IMR-90 (cell line): ENCODE measurements around the gene C1QTNF8. TPM values are rescaled to one million over a fixed set of nuclear protein-coding genes. Genes with fewer than 3 reads are reported as not detected.

ENCODE experiments used
- ATAC-seq: fragments of 200-7000 bp; cut with Tn5 transposase; 2 replicates; pipeline ENCODE4 v1.9.1; 2020; ENCODE audit warnings: low read depth, mild to moderate bottlenecking, moderate library complexity
- BruUV-seq: library from RNA; stranded (reverse); fragments of 400-500 nt; replicated peaks from 2 replicates; lab custom pipeline; 2021; lab: Mats Ljungman, UMichigan
- CTCF ChIA-PET: fragments of 300-600 bp; formaldehyde crosslinking; extraction: SDS; loops from one replicate; lab custom pipeline; 2021; ENCODE audit warnings: antibody characterized with exemption; lab: Yijun Ruan, JAX
- POLR2A ChIA-PET: fragments of 300-600 bp; sonication (Branson Sonifier 250); formaldehyde crosslinking; loops from one replicate; lab custom pipeline; 2022; ENCODE audit warnings: antibody characterized with exemption; ENCODE audit not compliant: unreplicated experiment; lab: Charles Lee
- DNase-seq: peaks from one replicate; pipeline ENCODE4 v3.0.0; 2013
- H2AFZ ChIP-seq: replicated peaks from 2 replicates; pipeline ENCODE3; 2013; ENCODE audit warnings: low read length, mild to moderate bottlenecking; ENCODE audit not compliant: poor library complexity
- H2AK5ac ChIP-seq: 2 replicates; pipeline ENCODE4 v1.6.1; 2013; ENCODE audit warnings: low read depth, low read length, inconsistent platforms
- H2AK9ac ChIP-seq: replicated peaks from 2 replicates; pipeline ENCODE3; 2013; ENCODE audit warnings: mild to moderate bottlenecking, low read depth, low read length, moderate library complexity; ENCODE audit not compliant: poor library complexity
- H2BK120ac ChIP-seq: 2 replicates; pipeline ENCODE4 v1.6.1; 2013; ENCODE audit warnings: low read depth, low read length, inconsistent platforms
- H2BK15ac ChIP-seq: 3 replicates; pipeline ENCODE4 v1.6.1; 2013; ENCODE audit warnings: low read depth, low read length, inconsistent platforms
- H2BK20ac ChIP-seq: 2 replicates; pipeline ENCODE4 v1.6.1; 2013; ENCODE audit warnings: low read depth, mild to moderate bottlenecking, inconsistent platforms, low read length, moderate library complexity
- H2BK5ac ChIP-seq: 2 replicates; pipeline ENCODE4 v1.6.1; 2013; ENCODE audit warnings: mild to moderate bottlenecking, low read depth, low read length, inconsistent platforms; ENCODE audit not compliant: poor library complexity, severe bottlenecking
- H3K14ac ChIP-seq: replicated peaks from 2 replicates; pipeline ENCODE4 v1.6.1; 2013; ENCODE audit warnings: low read depth, low read length, inconsistent platforms
- H3K18ac ChIP-seq: 2 replicates; pipeline ENCODE4 v1.6.1; 2013; ENCODE audit warnings: low read depth, low read length, control low read depth
- H3K23ac ChIP-seq: 2 replicates; pipeline ENCODE4 v1.6.1; 2013; ENCODE audit warnings: low read depth, low read length, inconsistent platforms
- H3K27ac ChIP-seq: 2 replicates; pipeline ENCODE4 v1.5.1; 2013; ENCODE audit warnings: mild to moderate bottlenecking, control low read depth, low read length; ENCODE audit not compliant: insufficient read depth
- H3K27me3 ChIP-seq: 2 replicates; pipeline ENCODE4 v1.6.1; 2013; ENCODE audit warnings: low read length; ENCODE audit not compliant: control insufficient read depth, insufficient read depth
- H3K36me3 ChIP-seq: 2 replicates; pipeline ENCODE4 v1.6.1; 2013; ENCODE audit warnings: low read length, mixed read lengths; ENCODE audit not compliant: control insufficient read depth, insufficient read depth
- H3K4ac ChIP-seq: 2 replicates; pipeline ENCODE4 v1.6.1; 2013; ENCODE audit warnings: low read depth, low read length, inconsistent platforms
- H3K4me1 ChIP-seq: 2 replicates; pipeline ENCODE4 v1.6.1; 2013; ENCODE audit warnings: low read length, mixed read lengths; ENCODE audit not compliant: control insufficient read depth, insufficient read depth
- H3K4me2 ChIP-seq: 2 replicates; pipeline ENCODE4 v1.6.1; 2013; ENCODE audit warnings: low read depth, mild to moderate bottlenecking, control low read depth, low read length, moderate library complexity
- H3K4me3 ChIP-seq: 2 replicates; pipeline ENCODE4 v1.5.1; 2013; ENCODE audit warnings: low read depth, mild to moderate bottlenecking, control low read depth, low read length, moderate library complexity; ENCODE audit not compliant: insufficient read depth
- H3K56ac ChIP-seq: 2 replicates; pipeline ENCODE4 v1.6.1; 2013; ENCODE audit warnings: low read length, inconsistent platforms; ENCODE audit not compliant: insufficient read depth; ENCODE audit errors: extremely low read depth
- H3K79me1 ChIP-seq, 2 experiments: 2 replicates each; pipeline ENCODE4 v1.6.1; 2013; ENCODE audit warnings: low read length in 2 of 2, inconsistent platforms in 1 of 2, low read depth in 1 of 2
- H3K9ac ChIP-seq: 2 replicates; pipeline ENCODE4 v1.6.1; 2013; ENCODE audit warnings: low read depth, low read length, control low read depth
- H3K9me1 ChIP-seq: 2 replicates; pipeline ENCODE4 v1.6.1; 2013; ENCODE audit warnings: low read length, inconsistent platforms; ENCODE audit not compliant: insufficient read depth
- H3K9me3 ChIP-seq: 2 replicates; pipeline ENCODE4 v1.6.1; 2013; ENCODE audit warnings: low read length; ENCODE audit not compliant: control insufficient read depth, insufficient read depth
- H4K20me1 ChIP-seq: 2 replicates; pipeline ENCODE4 v1.6.1; 2013; ENCODE audit warnings: low read length, inconsistent platforms; ENCODE audit not compliant: insufficient read depth
- H4K5ac ChIP-seq: 2 replicates; pipeline ENCODE4 v1.6.1; 2013; ENCODE audit warnings: mild to moderate bottlenecking, low read depth, low read length, control low read depth
- H4K8ac ChIP-seq, 2 experiments: 2 replicates each; pipeline ENCODE4 v1.6.1; 2013; ENCODE audit warnings: low read depth in 2 of 2, low read length in 2 of 2, control low read depth in 1 of 2, inconsistent platforms in 1 of 2
- H4K91ac ChIP-seq: 2 replicates; pipeline ENCODE4 v1.6.1; 2013; ENCODE audit warnings: low read depth, low read length, inconsistent platforms; ENCODE audit not compliant: insufficient read depth
- BHLHE40 ChIP-seq: fragments of 150-350 bp; IDR thresholded peaks from 2 replicates; pipeline ENCODE4 v1.6.1; 2016; ENCODE audit warnings: mild to moderate bottlenecking, low read depth, low read length
- CEBPB ChIP-seq: IDR thresholded peaks from 2 replicates; pipeline ENCODE4 v1.6.1; 2012; ENCODE audit warnings: low read depth, low read length, improper control_type of control experiment
- CHD1 ChIP-seq: IDR thresholded peaks from 2 replicates; pipeline ENCODE4 v1.6.1; 2012; ENCODE audit warnings: low read depth, low read length, improper control_type of control experiment
- CTCF ChIP-seq: conservative IDR thresholded peaks from 2 replicates; pipeline ENCODE4 v1.5.1; 2012; ENCODE audit warnings: mild to moderate bottlenecking, low read depth, low read length, improper control_type of control experiment
- MAFK ChIP-seq: IDR thresholded peaks from 2 replicates; pipeline ENCODE4 v1.6.1; 2012; ENCODE audit warnings: low read depth, low read length, improper control_type of control experiment
- MXI1 ChIP-seq: IDR thresholded peaks from 2 replicates; pipeline ENCODE4 v1.6.1; 2012; ENCODE audit warnings: low read depth, mild to moderate bottlenecking, low read length, moderate library complexity, borderline replicate concordance
- NFE2L2 ChIP-seq: fragments of 150-350 bp; IDR thresholded peaks from 2 replicates; pipeline ENCODE4 v1.6.1; 2016; ENCODE audit warnings: low read depth, mild to moderate bottlenecking, low read length
- POLR2A ChIP-seq: IDR thresholded peaks from 2 replicates; pipeline ENCODE4 v1.6.1; 2012; ENCODE audit warnings: mild to moderate bottlenecking, low read depth, low read length
- RAD21 ChIP-seq: IDR thresholded peaks from 2 replicates; pipeline ENCODE4 v1.6.1; 2012; ENCODE audit warnings: low read length, improper control_type of control experiment
- RCOR1 ChIP-seq: IDR thresholded peaks from 2 replicates; pipeline ENCODE4 v1.6.1; 2012; ENCODE audit warnings: mild to moderate bottlenecking, low read length, improper control_type of control experiment; ENCODE audit not compliant: insufficient replicate concordance
- RFX5 ChIP-seq: IDR thresholded peaks from 2 replicates; pipeline ENCODE4 v1.8.0; 2012; ENCODE audit warnings: low read depth, mild to moderate bottlenecking, low read length, moderate library complexity
- SMC3 ChIP-seq: fragments of 150-350 bp; IDR thresholded peaks from 2 replicates; pipeline ENCODE4 v1.6.1; 2016; ENCODE audit warnings: low read depth, mild to moderate bottlenecking, antibody characterized with exemption, low read length, moderate library complexity
- USF2 ChIP-seq: fragments of 150-350 bp; IDR thresholded peaks from 2 replicates; pipeline ENCODE4 v1.6.1; 2017; ENCODE audit warnings: mild to moderate bottlenecking, antibody characterized with exemption, low read length, low read depth
- WGBS, 2 experiments: methylation state at CpG; one replicate each; pipeline versions ENCODE4 v1.1.5 to v1.1.7; 2013; ENCODE audit warnings: missing lambda C conversion rate in 2 of 2; ENCODE audit not compliant: insufficient read length in 1 of 2; ENCODE audit errors: extremely low coverage in 2 of 2; 5-methylcytosine and 5-hydroxymethylcytosine counted together
- dilution Hi-C: fragments of 300-500 bp; cut with HindIII; formaldehyde crosslinking; loops from one replicate; pipeline ENCODE4 v1.14.3; 2018; ENCODE audit warnings: low sequenced_read_pairs; ENCODE audit not compliant: unreplicated experiment
- in situ Hi-C: fragments of 300-500 bp; cut with MboI; formaldehyde crosslinking; loops from 3 replicates; pipeline ENCODE4 v1.14.3; 2019; ENCODE audit warnings: low sequenced_read_pairs, inconsistent platforms, mixed read lengths
- intact Hi-C: fragments of 100-400 bp; cut with micrococcal nuclease; formaldehyde crosslinking; loops from 2 replicates; pipeline ENCODE4 v1.10.0; 2022
- polyA plus RNA-seq, 3 experiments: library from polyadenylated mRNA; depleted of rRNA; stranded (reverse); fragments of >200 nt; gene quantifications; 2 replicates each; pipeline ENCODE4 v1.2.3, GENCODE V29; 2012; ENCODE audit warnings: low replicate concordance in 1 of 3
- total RNA-seq: library from RNA; depleted of rRNA; stranded (reverse); fragments of >200 nt; gene quantifications from 2 replicates; pipeline ENCODE4 v1.2.3, GENCODE V29; 2012
- TF ChIP-seq, protein P1 (sequence below): fragments of 150-350 bp; IDR thresholded peaks from 2 replicates; pipeline ENCODE4 v1.6.1; 2016; ENCODE audit warnings: low read depth, mild to moderate bottlenecking, low read length, moderate library complexity, borderline replicate concordance

The C1QTNF8 gene
- total and polyA plus RNA-seq, 2 of the 4 experiments (the other 2 are of a cell fraction), result not detected

DNA sequence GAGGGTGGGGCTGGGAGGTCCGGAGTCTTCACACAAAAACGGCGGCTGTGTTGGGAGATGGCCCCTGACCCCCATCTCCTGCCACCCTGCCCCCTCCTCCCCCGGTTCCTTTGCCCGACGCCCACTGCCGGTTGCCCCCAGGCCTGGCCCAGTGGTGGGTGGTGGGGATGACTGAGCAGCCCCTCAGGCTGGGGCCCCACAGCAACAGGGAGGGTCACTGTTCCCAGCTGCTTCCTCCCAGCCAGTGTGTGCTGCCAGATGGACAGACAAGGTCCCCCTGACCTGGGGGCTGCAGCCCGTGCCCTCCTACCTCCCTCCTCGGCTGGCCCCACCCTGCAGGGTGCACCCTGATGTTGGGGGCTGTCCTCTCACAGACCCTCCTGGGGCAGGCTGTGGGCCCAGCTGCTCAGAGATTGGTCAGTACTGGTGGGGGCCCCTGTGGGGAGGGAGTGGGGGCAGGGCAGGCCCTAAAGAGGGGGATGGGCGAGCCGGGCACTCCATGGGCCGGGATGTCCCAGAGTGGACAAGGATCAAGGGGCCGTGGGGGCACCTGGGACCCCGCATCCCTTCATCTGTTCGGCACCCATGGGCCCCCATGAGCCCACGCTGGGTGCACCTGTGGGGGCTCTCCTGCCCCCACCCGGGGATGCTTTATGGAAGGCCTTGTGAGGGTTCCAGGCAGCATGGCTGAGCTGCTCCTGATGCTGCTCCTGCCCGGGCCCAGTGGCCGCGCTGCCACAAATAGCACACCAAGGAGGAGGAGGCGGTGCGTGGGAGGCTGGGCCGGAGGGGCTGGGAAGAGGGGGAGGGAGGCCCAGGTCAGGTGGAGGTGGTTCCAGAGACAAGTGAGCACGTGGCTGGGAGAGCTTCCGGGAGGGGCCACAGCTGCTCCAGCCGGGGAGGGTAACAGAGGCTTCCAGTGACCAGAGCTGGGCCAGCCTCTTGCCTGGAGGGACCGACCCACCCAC, 5.1 kb downstream of the C1QTNF8 start:
- Histone ChIP-seq H4K91ac (no peak overlapping the region), H3K9ac (no peak overlapping the region), H2BK120ac (no peak overlapping the region), H3K4me2 (no peak overlapping the region), H4K20me1 (no peaks in the 10 kb centered on the region), H2AFZ (no peak overlapping the region), H2BK20ac (no peak overlapping the region), H3K14ac (no peak overlapping the region), H2BK15ac (no peak overlapping the region), H3K9me1 (no peaks in the 10 kb centered on the region), H2AK5ac (no peak overlapping the region), H3K9me3 (peaks cover under 1% of the 10 kb centered on the region), H3K56ac (no peak overlapping the region), H3K79me1 (no peaks in the 10 kb centered on the region), H3K4ac (no peak overlapping the region), H3K4me3 (no peak overlapping the region), H4K5ac (no peak overlapping the region), H3K18ac (no peak overlapping the region), H2BK5ac (no peak overlapping the region), H3K23ac (no peak overlapping the region), H3K27me3 (peaks cover 23% of the 10 kb centered on the region), H3K27ac (no peak overlapping the region), H3K4me1 (no peaks in the 10 kb centered on the region), H2AK9ac (no peak overlapping the region), H3K36me3 (no peaks in the 10 kb centered on the region), H4K8ac (no peak overlapping the region)
- 35% methylated on average over 4 of the region's 27 CpGs; no CpG with 5 or more reads in 1 of the 2 experiments for WGBS, 2 experiments
- ChIA-PET CTCF (no interaction called here), POLR2A (no interaction called here)
- intact Hi-C loops, result no loop called here
- ATAC-seq, result no peak
- no peak for DNase-seq
- BruUV-seq, result no TSS peak
- in situ Hi-C loops, result no loop called here
- dilution Hi-C loops, result no loop called here
- TF ChIP-seq RCOR1 (no peak), RFX5 (no peak), MAFK (no peak), SMC3 (no peak), RAD21 (no peak), CTCF (no peak), NFE2L2 (no peak), MXI1 (no peak), POLR2A (no peak), CHD1 (no peak), BHLHE40 (no peak), USF2 (no peak), CEBPB (no peak)
- TF ChIP-seq, protein P1, sequence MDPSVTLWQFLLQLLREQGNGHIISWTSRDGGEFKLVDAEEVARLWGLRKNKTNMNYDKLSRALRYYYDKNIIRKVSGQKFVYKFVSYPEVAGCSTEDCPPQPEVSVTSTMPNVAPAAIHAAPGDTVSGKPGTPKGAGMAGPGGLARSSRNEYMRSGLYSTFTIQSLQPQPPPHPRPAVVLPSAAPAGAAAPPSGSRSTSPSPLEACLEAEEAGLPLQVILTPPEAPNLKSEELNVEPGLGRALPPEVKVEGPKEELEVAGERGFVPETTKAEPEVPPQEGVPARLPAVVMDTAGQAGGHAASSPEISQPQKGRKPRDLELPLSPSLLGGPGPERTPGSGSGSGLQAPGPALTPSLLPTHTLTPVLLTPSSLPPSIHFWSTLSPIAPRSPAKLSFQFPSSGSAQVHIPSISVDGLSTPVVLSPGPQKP, result no peak
